ENCODE data around the gene SEC14L1.

DNA sequence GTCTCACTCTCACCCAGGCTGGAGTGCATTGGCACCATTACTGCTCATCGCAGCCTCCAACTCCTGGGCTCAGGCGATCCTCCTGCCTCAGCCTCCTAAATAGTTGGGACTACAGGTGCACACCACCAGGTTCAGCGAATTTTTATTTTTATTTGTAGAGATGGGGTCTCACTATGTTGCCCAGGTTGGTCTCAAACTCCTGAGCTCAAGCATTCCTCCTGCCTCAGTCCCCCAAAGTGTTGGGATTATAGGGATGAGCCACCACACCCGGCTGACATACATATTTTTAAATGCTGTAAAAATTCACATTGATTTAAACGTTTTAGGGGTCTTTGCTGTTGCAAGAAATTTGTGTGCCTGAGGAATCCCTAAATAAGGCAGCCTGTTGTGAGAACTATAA is 24.8 kb upstream of the SEC14L1 start:
- TF ChIP-seq TAF1 (IDR thresholded peaks at IDR 0.05; ENCODE audit: low read depth, low read length) (no peak), POLR2A (IDR thresholded peaks at IDR 0.05; ENCODE audit: low read depth, low read length) (no peak), POLR2AphosphoS5 (IDR thresholded peaks at IDR 0.05; ENCODE audit: low read depth, low read length) (no peak), POU2F2 (IDR thresholded peaks at IDR 0.05; ENCODE audit: low read depth, low read length) (no peak), SPI1 (IDR thresholded peaks at IDR 0.05; ENCODE audit: low read depth, low read length) (no peak), PAX5 (IDR thresholded peaks at IDR 0.05; ENCODE audit: insufficient read depth, low read length, severe bottlenecking) (no peak)
